ENCODE measurements around the gene SYNJ2.
"Not testable (repeated sequence)": the region's sequence is repeated elsewhere in the genome, so short reads cannot be mapped to it uniquely, and the experiment has no call there.

The SYNJ2 gene

DNA sequence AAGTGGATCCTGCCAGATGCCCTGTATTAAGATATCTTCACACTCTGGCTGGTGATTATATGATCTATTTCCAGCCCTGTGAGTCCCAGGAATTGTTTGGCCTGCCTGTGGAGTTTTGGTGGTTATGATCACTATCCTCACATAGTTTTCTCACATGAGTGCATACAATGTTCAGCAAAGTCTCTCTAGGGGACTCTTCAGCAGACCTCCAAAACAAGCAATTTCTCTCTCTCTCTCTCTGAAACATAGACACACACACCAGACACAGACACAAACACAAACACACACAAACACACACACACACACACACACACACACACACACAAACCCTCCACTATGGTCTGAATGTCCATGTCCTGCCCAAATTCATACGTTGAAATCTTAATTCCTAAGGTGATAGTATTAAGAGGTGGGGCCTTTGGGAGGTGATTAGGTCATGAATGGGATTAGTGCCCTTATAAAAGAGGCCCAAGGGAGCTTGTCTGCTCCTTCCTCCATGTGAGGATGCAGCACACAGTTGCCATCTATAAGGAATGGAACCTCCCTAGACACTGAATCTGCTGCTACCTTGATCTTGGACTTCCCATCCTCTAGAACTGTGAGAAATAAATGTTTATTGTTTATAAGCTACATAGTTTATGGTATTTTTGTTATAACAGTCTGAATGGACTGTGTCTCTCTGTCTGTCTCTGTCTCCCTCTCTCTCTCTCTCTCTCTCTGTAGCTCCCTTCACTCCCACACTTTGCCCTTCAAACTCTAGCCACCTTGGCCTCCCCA, 22.0 kb upstream of the SYNJ2 start:
- no peak for DNase-seq

DNA sequence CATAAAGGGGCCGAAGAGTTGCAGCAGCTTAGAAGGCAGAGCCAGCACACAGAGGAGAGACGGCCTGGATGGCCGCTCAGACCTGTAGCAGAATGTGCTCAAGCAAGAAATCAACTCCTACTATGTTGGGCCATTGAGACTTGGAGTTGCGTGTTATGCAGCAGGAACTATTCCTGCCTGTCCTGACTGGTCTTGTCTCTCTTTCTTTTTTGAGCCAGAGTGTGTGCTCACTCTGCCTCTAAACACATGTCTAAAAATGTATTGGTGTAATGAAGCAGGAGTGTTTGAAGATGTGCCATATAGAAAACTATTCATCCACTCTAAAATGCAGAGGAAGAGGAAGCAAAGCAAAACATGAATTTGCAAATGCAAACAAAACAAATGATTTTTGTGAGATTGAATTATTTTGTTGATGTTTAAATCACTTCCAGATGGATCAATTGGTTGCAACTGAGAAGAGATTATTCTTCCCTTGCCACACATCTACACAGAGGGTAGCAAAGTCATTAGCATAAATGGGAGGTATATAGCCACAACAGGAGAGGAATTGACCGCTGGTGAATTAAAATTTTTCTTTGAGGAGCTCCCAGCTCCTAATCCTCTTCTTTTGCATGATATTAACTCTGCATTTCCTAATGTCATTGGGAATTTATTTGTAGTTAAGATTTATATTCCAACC, 20.4 kb upstream of the SYNJ2 start:
- no peak for DNase-seq

DNA sequence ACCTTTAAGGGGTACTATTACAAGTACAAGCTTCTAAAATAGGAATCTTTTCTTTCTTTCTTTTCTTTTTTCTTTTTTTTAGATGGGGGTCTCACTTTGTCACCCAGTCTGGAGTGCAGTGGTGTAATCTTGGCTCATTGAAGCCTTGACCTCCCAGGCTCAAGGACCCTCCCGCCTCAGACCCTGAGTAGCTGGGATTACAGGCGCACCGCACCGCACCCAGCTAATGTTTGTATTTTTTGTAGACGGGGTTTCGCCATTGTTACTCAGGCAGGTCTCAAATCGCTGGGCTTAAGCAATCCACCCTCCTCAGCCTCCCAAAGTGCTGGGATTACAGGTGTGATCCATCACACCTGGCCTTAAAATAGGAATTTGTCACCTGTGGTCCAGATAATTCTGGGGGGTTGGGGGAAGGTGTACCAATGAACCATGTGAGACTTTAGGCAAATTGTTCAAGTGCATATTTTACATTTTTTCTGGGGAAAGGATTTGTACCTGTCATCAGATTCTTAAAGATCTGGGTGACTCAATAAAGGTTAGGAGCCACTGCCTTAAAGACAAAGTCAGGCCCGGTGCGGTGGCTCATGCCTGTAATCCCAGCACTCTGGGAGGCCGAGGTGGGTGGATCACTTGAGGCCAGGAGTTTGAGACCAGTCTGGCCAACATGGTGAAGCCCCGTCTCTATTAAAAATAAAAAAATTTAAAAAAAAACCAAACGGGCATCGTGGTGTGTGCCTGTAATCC, 19.7 kb upstream of the SYNJ2 start:
- DNase-seq = no peak

DNA sequence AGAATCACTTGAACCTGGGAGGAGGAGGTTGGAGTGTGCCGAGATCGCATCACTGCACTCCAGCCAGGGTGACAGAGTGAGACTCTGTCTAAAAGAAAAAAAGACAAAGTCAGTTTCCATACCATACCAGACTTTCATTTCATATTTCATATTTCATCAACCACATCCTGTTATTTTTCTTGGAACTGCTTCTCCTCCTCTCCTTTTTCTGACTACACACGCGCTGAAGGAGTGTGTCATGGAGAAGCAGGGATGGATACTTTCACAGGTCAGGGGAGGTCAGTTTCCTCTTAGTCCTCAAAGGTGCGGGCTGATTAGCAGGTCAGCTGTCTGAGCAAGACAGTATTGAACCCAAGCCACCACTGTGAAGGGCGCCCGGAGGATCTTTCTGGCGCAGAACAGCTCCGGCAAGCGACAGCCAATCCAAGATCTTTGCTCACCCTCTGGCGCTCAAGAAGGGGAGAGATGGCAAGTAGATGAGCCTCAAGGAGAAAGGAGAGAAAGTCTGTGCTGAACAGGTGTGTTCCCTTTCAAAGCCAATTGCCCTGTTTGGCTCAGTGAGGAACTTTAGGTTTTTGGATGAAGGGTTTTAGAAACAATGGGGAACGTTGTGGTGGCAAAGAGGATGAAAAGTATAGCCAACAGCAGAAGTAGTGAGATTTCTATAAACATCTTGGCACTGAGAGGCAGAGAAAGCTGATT, 18.9 kb upstream of the SYNJ2 start:
- no peak for DNase-seq

DNA sequence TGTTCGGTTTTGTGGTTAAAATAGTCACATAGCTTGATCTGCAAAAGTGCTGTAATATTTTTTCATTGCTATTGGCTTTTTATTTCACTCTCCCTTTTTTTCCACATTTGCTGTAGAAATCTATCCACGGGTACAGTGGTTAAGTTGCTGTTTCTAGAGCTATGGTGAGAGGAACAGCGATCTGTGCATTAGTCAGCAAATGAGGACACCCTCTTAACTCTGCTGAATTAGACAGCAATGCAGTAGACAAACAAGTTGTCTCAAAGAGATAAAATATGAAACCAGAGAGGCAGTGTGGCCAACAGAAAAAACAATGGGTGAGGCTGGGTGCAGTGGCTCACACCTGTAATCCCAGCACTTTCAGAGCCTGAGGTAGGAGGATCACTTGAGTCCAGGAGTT, 17.6 kb upstream of the SYNJ2 start:
- no peak for DNase-seq

DNA sequence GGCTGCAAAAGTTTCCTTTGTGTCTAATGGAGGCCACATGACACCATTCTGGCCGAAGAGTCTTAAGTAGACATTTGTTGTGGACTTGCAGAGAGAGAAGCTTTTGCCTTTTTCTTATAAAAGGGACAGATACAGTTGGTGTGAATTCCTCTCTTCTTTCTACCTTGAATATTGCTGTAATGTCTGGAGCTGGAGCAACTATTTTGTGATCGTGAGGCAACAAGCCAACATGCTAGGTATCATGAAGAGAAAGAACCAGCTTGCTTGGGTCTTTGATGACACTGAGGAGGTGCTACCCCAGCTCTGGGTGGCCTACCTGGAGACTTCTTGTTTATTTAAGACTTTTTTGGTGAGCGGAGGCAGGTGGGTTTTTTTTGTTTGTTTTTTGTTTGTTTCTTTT, 16.3 kb upstream of the SYNJ2 start:
- DNase-seq = no peak

DNA sequence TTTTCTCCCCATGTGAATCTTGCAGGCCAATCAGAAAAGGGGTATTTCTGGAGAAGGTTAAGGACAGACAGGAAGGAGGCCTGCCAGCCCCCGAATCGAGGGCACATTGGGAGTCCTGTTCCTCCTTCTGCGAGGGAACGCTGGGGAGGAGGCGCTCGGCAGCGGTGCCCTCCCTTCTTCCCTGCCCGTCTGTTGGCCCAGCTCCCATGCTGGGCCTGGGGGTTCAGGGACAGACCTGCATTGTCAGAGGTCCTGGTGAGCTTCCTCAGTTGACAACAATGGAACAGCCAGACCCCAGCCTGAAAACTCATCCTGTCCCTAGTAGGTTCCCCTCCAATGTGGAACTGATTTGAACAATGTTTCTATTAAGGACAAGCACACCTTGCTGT, 15.1 kb upstream of the SYNJ2 start:
- DNase-seq = no peak

DNA sequence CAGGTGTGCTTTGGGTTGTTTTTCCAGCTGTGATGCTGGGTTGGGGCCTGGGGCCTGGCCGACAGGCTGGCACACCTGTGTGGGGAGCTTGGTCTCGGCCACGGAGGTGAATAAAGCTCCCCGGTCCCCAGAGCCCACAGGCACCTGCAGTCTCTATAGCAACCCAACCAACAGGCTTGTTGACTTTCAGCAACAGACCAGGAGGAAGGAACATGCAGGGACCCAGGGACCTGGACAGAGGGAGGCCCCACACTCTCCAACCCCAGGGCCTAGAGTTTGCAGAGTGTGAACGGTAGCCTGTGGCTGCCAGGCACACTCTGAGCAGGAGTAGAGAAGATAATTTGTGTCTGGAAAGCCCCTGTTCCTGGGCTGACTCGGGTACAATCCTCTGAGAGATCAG, 14.6 kb upstream of the SYNJ2 start:
- DNase-seq = peak; percentile 52

DNA sequence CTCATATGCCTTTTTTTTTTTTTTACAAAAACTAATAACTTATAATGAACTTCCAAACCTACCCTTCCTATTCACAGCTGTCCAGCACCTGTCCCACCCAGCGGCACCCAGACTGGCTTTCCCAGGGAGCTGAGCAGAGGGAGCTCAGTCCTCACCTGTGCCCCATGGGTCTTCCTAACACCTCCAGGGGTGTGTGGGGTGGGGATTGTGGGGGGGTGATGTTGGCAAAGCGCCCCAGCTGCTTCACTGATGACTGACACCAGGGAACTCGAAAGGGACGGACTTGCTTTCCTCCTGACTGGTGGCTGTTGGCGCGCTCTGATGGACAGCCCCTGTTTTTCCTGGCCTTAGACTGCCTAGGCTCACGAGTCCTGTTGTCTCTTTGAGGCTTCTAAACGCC, 14.2 kb upstream of the SYNJ2 start:
- DNase-seq = no peak

DNA sequence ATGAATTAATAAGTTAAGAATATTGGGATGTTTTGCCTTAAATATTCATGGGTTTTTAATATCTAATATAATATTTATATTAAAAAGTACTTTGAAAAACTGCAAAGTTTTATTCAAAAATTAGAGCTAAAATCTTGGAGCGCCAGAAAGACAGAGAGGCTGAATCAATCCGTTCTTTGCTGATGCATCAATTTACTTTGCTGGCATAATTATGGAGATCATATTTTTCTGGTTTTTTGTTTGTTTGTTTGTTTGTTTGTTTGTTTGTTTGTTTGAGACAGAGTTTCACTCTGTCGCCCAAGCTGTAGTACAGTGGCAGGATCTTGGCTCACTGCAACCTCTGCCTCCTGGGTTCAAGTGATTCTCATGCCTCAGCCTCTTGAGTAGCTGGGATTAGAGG, 9.5 kb upstream of the SYNJ2 start:
- DNase-seq = not testable (repeated sequence)

DNA sequence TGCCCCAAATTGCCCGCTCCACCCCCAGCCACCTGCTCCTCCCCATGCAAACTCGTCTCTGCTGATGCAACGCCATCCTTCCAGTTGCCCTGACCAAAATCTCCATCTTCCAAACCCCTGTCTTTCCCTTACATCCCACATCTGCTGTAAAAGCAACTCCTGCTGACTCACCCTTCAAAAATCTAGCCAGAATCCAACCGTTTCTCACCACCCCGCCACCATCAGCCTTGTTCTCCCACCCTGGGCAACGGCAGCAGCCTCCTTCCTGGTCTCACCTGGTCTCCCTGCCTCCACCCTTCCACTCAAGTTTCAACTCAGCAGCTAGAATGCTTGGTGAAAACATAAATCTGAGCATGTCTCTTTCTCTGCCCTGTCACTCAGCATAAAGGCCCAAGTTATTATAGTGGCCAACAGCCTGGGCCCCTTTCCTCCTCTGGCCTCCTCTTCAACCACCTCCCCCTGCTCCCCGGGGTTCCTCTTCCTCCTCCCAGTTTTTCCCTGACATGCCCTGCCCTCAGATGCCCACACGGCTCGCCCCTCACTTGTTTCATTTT, 7.2 kb upstream of the SYNJ2 start:
- DNase-seq = no peak

DNA sequence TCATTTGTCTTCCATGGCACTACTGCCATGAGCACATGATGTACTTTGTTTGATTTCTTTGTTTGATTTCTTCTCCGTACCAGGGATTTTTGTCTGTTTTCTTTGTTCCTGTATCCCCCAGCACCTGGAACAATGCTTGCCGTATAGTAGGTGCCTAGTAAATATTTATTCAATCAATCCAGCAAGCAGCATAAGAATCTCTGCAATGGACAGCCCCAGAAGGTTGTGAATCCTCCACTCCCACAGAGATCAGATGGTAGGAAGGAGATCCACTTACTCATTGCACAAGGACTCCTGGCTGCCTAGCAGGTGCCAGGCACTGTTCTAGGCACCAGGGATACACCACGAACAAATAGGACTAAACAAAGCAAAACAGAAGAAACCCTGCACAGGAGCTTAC, 6.7 kb upstream of the SYNJ2 start:
- DNase-seq = no peak

DNA sequence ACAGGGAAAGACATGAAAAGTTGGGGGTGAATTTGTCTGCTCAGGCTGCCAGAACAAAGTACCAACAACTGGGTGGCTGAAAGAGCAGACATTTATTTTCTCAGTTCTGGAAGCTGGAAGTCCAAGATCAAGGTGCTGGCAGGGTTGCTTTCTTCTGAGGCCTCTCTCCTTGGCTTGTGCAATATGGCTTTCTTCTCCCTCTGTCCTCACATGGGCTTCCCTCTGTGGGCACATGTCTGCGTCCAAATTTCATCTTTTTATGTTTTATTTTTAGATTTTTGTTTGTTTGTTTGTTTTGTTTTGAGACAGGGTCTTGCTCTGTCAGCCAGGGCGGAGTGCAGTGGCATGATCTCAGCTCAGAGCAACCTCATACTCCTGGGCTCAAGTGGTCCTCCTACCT, 6.2 kb upstream of the SYNJ2 start:
- DNase-seq = no peak

DNA sequence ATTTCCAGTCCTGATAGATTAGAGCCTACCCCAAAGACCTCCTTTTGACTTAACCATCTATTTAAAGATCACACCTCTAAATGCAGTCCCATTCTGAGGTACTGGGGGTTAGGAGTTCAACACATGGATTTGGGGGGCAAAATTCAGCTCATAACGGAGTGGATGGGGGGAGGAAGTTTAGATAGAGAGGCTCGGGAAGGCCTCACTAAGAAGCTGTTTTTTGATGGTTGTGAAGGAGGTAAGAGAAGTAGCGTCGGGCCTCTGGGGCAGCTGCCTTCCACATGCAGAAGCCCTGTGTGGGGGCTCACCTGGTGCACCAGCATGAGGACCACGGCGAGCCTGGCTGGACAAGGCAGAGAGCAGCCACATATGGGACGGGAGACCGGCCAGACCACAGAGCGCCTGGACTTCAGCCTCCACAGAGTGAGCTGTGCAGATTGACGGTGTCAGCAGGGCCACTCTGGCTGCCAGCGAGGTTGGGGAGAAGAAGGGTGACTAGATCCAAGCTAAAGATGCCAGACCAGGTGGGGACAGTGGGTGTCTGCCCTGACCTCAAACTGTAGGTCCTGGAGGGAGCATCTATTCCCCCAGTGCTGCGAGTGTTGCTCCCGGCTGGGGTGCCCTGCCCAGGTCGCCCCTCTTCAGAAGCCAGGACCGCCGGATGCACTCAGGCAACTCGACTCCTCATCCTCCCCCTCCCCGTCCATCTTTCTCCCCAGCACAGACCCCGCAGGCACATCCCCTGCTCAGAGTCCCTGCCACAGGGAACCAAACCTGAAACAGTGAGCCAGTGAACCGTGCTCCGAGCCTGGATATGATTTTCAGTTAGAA, 5.1 kb upstream of the SYNJ2 start:
- no peak for DNase-seq

DNA sequence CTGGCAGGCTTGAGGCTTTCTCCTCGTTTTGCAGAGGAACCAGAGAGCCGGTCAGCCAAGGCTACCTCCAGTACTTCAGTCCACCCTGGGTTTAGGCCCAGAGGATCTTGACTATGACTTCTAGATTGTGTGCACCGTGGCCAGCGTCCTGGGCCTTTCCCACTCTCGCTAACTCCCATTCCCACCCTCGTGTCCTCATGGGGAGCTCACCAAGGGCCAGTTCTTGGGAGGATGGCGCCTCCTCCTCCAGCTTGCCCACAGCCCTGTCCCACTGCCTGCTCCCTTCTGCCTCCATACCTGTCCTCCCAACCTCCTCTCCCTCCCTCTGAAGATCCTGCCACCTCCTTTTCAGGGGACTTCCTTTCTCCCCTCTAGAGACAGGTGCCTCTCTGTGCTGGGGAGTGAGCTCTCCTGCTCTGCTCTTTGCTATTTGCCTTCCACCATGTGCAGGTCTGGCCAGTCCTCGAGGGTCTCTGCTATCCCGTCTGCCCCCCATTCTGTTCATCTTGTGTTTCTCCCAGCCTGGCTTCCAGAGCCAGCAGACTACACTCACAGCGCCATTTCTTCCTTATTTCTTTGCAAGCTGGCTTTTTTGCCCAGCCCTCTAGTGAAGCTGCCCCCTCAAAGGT, 4.4 kb upstream of the SYNJ2 start:
- no peak for DNase-seq

DNA sequence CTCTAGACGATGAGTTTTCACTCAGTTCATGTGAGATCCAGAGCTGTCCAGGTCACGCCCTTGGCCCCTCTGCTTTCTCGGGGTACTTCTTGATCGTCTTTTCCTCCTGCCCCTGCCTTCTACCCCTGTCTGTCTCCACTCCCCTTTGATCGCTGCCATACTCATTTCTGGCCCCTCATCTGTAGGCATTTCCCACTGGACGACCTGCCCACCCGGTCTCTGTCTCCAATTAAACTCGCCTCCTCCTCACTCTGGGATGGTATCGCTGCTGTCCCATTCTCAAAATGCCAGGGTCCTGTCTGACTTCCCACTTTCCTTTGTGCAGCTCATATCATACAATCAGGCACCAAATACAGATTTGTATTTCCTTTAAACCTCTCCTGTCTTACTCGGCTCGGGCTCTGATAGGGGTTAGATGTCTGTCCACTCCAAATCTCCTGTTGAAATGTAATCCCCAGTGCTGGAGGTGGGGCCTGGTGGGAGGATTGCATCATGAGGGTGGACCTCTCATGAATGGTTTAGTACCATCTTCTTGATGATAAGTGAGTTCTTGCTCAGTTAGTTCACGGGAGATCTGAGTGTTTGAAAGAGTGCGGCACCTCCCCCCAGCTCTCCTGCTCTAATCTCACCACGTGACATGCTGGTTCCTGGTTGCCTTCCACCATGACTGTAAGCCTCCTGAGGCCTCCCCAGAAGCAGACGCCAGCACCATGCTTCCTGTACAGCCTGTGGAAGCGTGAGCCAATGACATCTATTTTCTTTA, 3.5 kb upstream of the SYNJ2 start:
- DNase-seq = no peak

DNA sequence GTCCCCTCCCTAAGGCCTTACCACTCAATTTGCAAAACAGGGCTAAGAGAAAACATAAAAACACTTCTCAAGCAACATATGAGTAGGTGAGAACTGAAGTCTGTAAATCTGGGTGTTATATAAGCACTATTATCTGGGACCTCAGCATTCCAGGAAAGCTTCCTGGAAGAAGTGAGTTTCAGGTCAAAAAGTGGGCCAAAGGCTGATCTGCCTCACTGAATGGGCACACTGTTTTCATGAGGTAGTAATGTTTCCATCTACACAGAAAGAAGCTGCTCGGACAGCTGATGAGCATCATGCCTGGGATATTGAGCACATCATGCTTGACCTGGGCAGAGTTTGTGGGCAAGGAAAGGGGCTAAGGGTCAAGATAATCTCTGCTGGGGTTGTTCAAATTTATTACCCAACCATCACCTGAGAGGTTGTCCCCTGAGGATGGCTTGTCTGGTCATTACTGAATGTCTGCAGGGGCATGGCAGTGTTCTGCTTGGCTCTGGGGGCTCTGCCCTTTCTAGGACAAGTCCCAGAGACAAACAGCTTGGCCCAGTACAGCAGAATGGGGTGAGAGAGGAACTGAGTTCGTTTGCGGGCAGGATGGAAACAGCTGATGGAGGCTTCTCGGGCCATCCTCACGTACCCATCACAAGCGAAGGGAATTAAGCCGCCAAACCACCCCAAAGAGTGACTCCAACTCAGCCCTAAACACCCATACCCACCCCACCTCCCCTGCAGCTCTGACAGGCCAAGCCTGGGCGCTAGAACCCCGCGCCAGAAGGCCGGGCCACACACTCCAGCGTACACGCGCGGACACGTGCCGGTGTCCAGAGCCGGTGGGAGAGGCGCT, 1.2 kb upstream of the SYNJ2 start:
- no peak for DNase-seq

DNA sequence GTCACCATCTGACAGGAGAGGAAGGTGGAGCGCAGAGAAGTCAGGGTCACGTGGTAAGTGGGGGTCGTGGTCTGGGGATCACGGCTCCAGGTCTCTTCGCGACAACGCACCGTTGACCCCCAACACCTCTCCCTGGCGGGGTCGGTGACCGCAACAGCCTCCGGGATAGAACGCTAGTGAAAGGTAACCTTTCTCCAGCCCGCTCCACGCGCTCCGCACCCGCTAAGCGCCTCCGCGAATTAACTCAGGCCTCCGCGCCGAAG, 600 bp upstream of the SYNJ2 start:
- no peak for DNase-seq

DNA sequence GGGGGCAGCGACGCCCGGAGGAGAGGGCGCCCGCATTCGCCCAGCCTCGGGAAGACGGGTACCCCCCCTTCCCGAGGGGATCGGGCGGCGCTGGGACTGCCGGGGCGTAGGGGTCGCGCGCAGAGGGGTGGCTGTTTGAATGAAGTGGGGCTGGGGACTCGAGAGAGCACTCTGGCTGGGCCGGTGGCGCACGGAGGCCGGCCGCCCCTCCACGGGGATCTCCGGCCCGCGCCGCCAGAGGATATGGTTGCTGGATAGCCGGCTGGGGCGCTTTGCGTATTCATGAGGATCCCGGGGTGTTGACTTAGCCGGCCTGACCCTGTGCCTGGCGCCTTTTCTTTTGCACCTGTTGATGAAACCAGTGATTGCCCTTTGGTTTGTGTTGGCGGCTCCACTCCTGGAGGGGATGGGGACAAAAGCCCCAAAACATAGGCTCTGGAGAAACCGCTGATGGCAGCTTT, 469 bp downstream of the SYNJ2 start:
- DNase-seq = no peak
